Astrocyte (in vitro differentiated cells and primary cell): Measurements from ENCODE around the gene NCAPD2. TPM values are rescaled to one million over a fixed set of nuclear protein-coding genes. Genes with fewer than 3 reads are reported as not detected.

ENCODE experiments used
- DNase-seq: peaks from one replicate; pipeline ENCODE4 v3.0.0-alpha.2; 2010; ENCODE audit warnings: low read depth
- FAIRE-seq: peaks from 2 replicates; lab custom pipeline; 2011; peaks lifted over from hg19 to GRCh38; lab: Jason Lieb, UNC
- H2AFZ ChIP-seq: 2 replicates; pipeline ENCODE4 v1.6.0; 2012; ENCODE audit warnings: low read depth, low read length, inconsistent platforms
- H3K27ac ChIP-seq: 2 replicates; pipeline ENCODE4 v1.5.1; 2011; ENCODE audit warnings: low read depth, low read length, inconsistent platforms
- H3K27me3 ChIP-seq: 2 replicates; pipeline ENCODE4 v1.6.0; 2011; ENCODE audit warnings: low read length, inconsistent platforms; ENCODE audit not compliant: insufficient read depth
- H3K36me3 ChIP-seq: 2 replicates; pipeline ENCODE4 v1.5.1; 2011; ENCODE audit warnings: low read length, inconsistent platforms; ENCODE audit not compliant: insufficient read depth
- H3K4me1 ChIP-seq: 2 replicates; pipeline ENCODE4 v1.5.1; 2011; ENCODE audit warnings: low read length, inconsistent platforms; ENCODE audit not compliant: insufficient read depth
- H3K4me2 ChIP-seq: 2 replicates; pipeline ENCODE4 v1.6.0; 2012; ENCODE audit warnings: low read length, inconsistent platforms
- H3K4me3 ChIP-seq: 2 replicates; pipeline ENCODE4 v1.5.1; 2011; ENCODE audit warnings: low read depth, mild to moderate bottlenecking, low read length, inconsistent platforms; ENCODE audit not compliant: insufficient read depth
- H3K79me2 ChIP-seq: 2 replicates; pipeline ENCODE4 v1.6.0; 2012; ENCODE audit warnings: mild to moderate bottlenecking, low read length, inconsistent platforms; ENCODE audit not compliant: insufficient read depth
- H3K9ac ChIP-seq: 2 replicates; pipeline ENCODE4 v1.6.0; 2012; ENCODE audit warnings: mild to moderate bottlenecking, low read length, inconsistent platforms
- H3K9me3 ChIP-seq: 2 replicates; pipeline ENCODE4 v1.5.1; 2012; ENCODE audit warnings: low read depth, mild to moderate bottlenecking, low read length, inconsistent platforms; ENCODE audit not compliant: insufficient read depth
- H4K20me1 ChIP-seq: 2 replicates; pipeline ENCODE4 v1.6.0; 2012; ENCODE audit warnings: low read length, inconsistent platforms; ENCODE audit not compliant: insufficient read depth
- H3K27ac Mint-ChIP-seq: one replicate; pipeline ENCODE4 v1.8.0; 2021; ENCODE audit warnings: mild to moderate bottlenecking, mixed read lengths; ENCODE audit not compliant: unreplicated experiment
- H3K27me3 Mint-ChIP-seq: one replicate; pipeline ENCODE4 v1.8.0; 2021; ENCODE audit warnings: low read depth, mixed read lengths; ENCODE audit not compliant: unreplicated experiment
- H3K36me3 Mint-ChIP-seq: one replicate; pipeline ENCODE4 v1.8.0; 2021; ENCODE audit warnings: low read depth, mixed read lengths; ENCODE audit not compliant: unreplicated experiment
- H3K4me1 Mint-ChIP-seq: one replicate; pipeline ENCODE4 v1.8.0; 2021; ENCODE audit warnings: low read depth, mixed read lengths; ENCODE audit not compliant: unreplicated experiment
- H3K4me3 Mint-ChIP-seq: one replicate; pipeline ENCODE4 v1.8.0; 2021; ENCODE audit warnings: mild to moderate bottlenecking, moderate library complexity, mixed read lengths; ENCODE audit not compliant: unreplicated experiment
- H3K9me3 Mint-ChIP-seq: one replicate; pipeline ENCODE4 v1.8.0; 2021; ENCODE audit warnings: mild to moderate bottlenecking, mixed read lengths; ENCODE audit not compliant: unreplicated experiment
- CTCF ChIP-seq: IDR thresholded peaks from 2 replicates; pipeline ENCODE4 v1.5.1; 2011; ENCODE audit warnings: low read depth, mild to moderate bottlenecking, inconsistent platforms, low read length, moderate library complexity; ENCODE audit not compliant: insufficient read depth
- EZH2 ChIP-seq: IDR thresholded peaks from 2 replicates; pipeline ENCODE4 v1.6.1; 2012; ENCODE audit warnings: mild to moderate bottlenecking, low read length, inconsistent platforms; ENCODE audit not compliant: insufficient read depth
- total RNA-seq: library from RNA; stranded (reverse); gene quantifications from 2 replicates; pipeline ENCODE4 v1.2.1, GENCODE V29; 2021

NCAPD2 gene
- total RNA-seq, 1 donor from 2014 or later = 18.6 TPM

DNA sequence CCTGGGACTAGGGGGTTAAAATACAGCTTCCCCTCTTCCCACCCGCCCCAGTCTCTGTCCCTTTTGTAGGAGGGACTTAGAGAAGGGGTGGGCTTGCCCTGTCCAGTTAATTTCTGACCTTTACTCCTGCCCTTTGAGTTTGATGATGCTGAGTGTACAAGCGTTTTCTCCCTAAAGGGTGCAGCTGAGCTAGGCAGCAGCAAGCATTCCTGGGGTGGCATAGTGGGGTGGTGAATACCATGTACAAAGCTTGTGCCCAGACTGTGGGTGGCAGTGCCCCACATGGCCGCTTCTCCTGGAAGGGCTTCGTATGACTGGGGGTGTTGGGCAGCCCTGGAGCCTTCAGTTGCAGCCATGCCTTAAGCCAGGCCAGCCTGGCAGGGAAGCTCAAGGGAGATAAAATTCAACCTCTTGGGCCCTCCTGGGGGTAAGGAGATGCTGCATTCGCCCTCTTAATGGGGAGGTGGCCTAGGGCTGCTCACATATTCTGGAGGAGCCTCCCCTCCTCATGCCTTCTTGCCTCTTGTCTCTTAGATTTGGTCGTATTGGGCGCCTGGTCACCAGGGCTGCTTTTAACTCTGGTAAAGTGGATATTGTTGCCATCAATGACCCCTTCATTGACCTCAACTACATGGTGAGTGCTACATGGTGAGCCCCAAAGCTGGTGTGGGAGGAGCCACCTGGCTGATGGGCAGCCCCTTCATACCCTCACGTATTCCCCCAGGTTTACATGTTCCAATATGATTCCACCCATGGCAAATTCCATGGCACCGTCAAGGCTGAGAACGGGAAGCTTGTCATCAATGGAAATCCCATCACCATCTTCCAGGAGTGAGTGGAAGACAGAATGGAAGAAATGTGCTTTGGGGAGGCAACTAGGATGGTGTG lies 42.3 kb downstream of the NCAPD2 start:
- Histone ChIP-seq H3K4me1 (peaks cover 54% of the 10 kb centered on the region), H3K4me3 (peak overlapping the region; percentile 95), H3K9ac (peak overlapping the region; percentile 98), H3K4me2 (peak overlapping the region; percentile 99), H4K20me1 (peaks cover 58% of the 10 kb centered on the region), H3K27me3 (no peaks in the 10 kb centered on the region), H3K27ac (peak overlapping the region; percentile 94), H3K36me3 (peaks cover 30% of the 10 kb centered on the region), H2AFZ (no peak overlapping the region), H3K79me2 (peaks cover 36% of the 10 kb centered on the region), H3K9me3 (no peaks in the 10 kb centered on the region)
- H3K4me1 Mint-ChIP-seq = peaks cover 34% of the 10 kb centered on the region
- H3K4me3 Mint-ChIP-seq = peak overlapping the region; percentile 89
- no peaks in the 10 kb centered on the region for H3K9me3 Mint-ChIP-seq
- H3K27me3 Mint-ChIP-seq = no peaks in the 10 kb centered on the region
- peak overlapping the region; percentile 85 for H3K27ac Mint-ChIP-seq
- no peak for DNase-seq
- FAIRE-seq = no peak
- no peak for TF ChIP-seq EZH2
- no peak for TF ChIP-seq CTCF
- H3K36me3 Mint-ChIP-seq = peaks cover 25% of the 10 kb centered on the region

DNA sequence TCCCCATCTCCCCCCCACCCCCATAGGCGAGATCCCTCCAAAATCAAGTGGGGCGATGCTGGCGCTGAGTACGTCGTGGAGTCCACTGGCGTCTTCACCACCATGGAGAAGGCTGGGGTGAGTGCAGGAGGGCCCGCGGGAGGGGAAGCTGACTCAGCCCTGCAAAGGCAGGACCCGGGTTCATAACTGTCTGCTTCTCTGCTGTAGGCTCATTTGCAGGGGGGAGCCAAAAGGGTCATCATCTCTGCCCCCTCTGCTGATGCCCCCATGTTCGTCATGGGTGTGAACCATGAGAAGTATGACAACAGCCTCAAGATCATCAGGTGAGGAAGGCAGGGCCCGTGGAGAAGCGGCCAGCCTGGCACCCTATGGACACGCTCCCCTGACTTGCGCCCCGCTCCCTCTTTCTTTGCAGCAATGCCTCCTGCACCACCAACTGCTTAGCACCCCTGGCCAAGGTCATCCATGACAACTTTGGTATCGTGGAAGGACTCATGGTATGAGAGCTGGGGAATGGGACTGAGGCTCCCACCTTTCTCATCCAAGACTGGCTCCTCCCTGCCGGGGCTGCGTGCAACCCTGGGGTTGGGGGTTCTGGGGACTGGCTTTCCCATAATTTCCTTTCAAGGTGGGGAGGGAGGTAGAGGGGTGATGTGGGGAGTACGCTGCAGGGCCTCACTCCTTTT lies 43.1 kb downstream of the NCAPD2 start:
- Histone ChIP-seq H3K4me2 (peak overlapping the region; percentile 99), H3K27me3 (no peaks in the 10 kb centered on the region), H3K36me3 (peaks cover 29% of the 10 kb centered on the region), H3K9ac (peak overlapping the region; percentile 98), H3K9me3 (no peaks in the 10 kb centered on the region), H2AFZ (no peak overlapping the region), H4K20me1 (peaks cover 58% of the 10 kb centered on the region), H3K4me1 (peaks cover 54% of the 10 kb centered on the region), H3K4me3 (peak overlapping the region; percentile 95), H3K27ac (peak overlapping the region; percentile 94), H3K79me2 (peaks cover 40% of the 10 kb centered on the region)
- H3K27ac Mint-ChIP-seq = peak overlapping the region; percentile 87
- peaks cover 30% of the 10 kb centered on the region for H3K4me1 Mint-ChIP-seq
- TF ChIP-seq CTCF = no peak
- TF ChIP-seq EZH2 = no peak
- H3K4me3 Mint-ChIP-seq = peak overlapping the region; percentile 89
- no peak for FAIRE-seq
- H3K27me3 Mint-ChIP-seq = no peaks in the 10 kb centered on the region
- no peaks in the 10 kb centered on the region for H3K9me3 Mint-ChIP-seq
- peaks cover 27% of the 10 kb centered on the region for H3K36me3 Mint-ChIP-seq
- no peak for DNase-seq
